WTC11 (cell line): ENCODE results near the gene NSD1. TPM values are rescaled to one million over a fixed set of nuclear protein-coding genes. Genes with fewer than 3 reads are reported as not detected.

Source experiments
- ATAC-seq: fragments of 200-7000 bp; cut with Tn5 transposase; 2 replicates; pipeline ENCODE4 v1.10.0; 2021; ENCODE audit warnings: mild to moderate bottlenecking, moderate library complexity
- CTCF ChIA-PET: fragments of 300-600 bp; sonication (Branson Sonifier 250); formaldehyde crosslinking; loops from one replicate; lab custom pipeline; 2021; ENCODE audit warnings: antibody characterized with exemption; lab: Charles Lee
- POLR2A ChIA-PET: fragments of 350-600 bp; sonication (Branson Sonifier 250); formaldehyde crosslinking; loops from one replicate; lab custom pipeline; 2021; ENCODE audit warnings: antibody characterized with exemption; lab: Charles Lee
- DNase-seq: peaks from one replicate; pipeline ENCODE4 v3.0.0; 2021; ENCODE audit warnings: low spot score
- H3K27ac Mint-ChIP-seq: 2 replicates; pipeline ENCODE4 v1.8.0; 2021; ENCODE audit warnings: mixed read lengths
- H3K27me3 Mint-ChIP-seq: 2 replicates; pipeline ENCODE4 v1.8.0; 2021; ENCODE audit warnings: low read depth, mild to moderate bottlenecking, moderate library complexity, mixed read lengths
- H3K36me3 Mint-ChIP-seq: 2 replicates; pipeline ENCODE4 v1.8.0; 2021; ENCODE audit warnings: mixed read lengths
- H3K4me1 Mint-ChIP-seq: 2 replicates; pipeline ENCODE4 v1.8.0; 2022; ENCODE audit warnings: mixed read lengths
- H3K4me3 Mint-ChIP-seq: 2 replicates; pipeline ENCODE4 v1.8.0; 2021; ENCODE audit warnings: mild to moderate bottlenecking, moderate library complexity, mixed read lengths
- H3K9me3 Mint-ChIP-seq: 2 replicates; pipeline ENCODE4 v1.8.0; 2021; ENCODE audit warnings: mixed read lengths
- ATF1 ChIP-seq: sonication (generic); formaldehyde crosslinking; IDR thresholded peaks from 2 replicates; pipeline ENCODE4 v1.8.1; 2023; ENCODE audit warnings: mild to moderate bottlenecking, moderate library complexity, missing genetic modification reagents
- ELF4 ChIP-seq: sonication (generic); formaldehyde crosslinking; IDR thresholded peaks from 2 replicates; pipeline ENCODE4 v1.8.1; 2022; ENCODE audit warnings: low read depth, mild to moderate bottlenecking, moderate library complexity, missing genetic modification reagents
- GTF2I ChIP-seq: fragments of 250-450 bp; sonication (Bioruptor Pico); conservative IDR thresholded peaks from 2 replicates; pipeline ENCODE4 v1.4.0; 2021; ENCODE audit warnings: mild to moderate bottlenecking
- HMGA2 ChIP-seq: fragments of 250-450 bp; sonication (Bioruptor Pico); IDR thresholded peaks from 2 replicates; pipeline ENCODE4 v1.4.0; 2021; ENCODE audit warnings: mild to moderate bottlenecking, moderate library complexity
- MAX ChIP-seq: sonication (generic); formaldehyde crosslinking; IDR thresholded peaks from 2 replicates; pipeline ENCODE4 v1.8.0; 2022; ENCODE audit warnings: mild to moderate bottlenecking, missing genetic modification reagents
- OVOL2 ChIP-seq: fragments of 250-450 bp; sonication (Bioruptor Pico); IDR thresholded peaks from 2 replicates; pipeline ENCODE4 v1.9.0; 2021; ENCODE audit warnings: mild to moderate bottlenecking, borderline replicate concordance
- PREB ChIP-seq: sonication (generic); formaldehyde crosslinking; IDR thresholded peaks from 2 replicates; pipeline ENCODE4 v1.8.1; 2022; ENCODE audit warnings: mild to moderate bottlenecking, missing genetic modification reagents, moderate library complexity, borderline replicate concordance
- TP53 ChIP-seq: sonication (generic); formaldehyde crosslinking; IDR thresholded peaks from 2 replicates; pipeline ENCODE4 v1.8.1; 2023; ENCODE audit warnings: mild to moderate bottlenecking, missing genetic modification reagents
- ZNF121 ChIP-seq: sonication (generic); formaldehyde crosslinking; IDR thresholded peaks from 2 replicates; pipeline ENCODE4 v1.8.0; 2023; ENCODE audit warnings: missing genetic modification reagents
- ZNF263 ChIP-seq: sonication (generic); formaldehyde crosslinking; IDR thresholded peaks from 2 replicates; pipeline ENCODE4 v1.8.1; 2022; ENCODE audit warnings: low read depth, mild to moderate bottlenecking, moderate library complexity, missing genetic modification reagents
- ZNF281 ChIP-seq: sonication (generic); formaldehyde crosslinking; IDR thresholded peaks from 2 replicates; pipeline ENCODE4 v1.8.0; 2023; ENCODE audit warnings: mild to moderate bottlenecking, missing genetic modification reagents
- ZNF396 ChIP-seq: fragments of 250-450 bp; sonication (Bioruptor Pico); IDR thresholded peaks from 2 replicates; pipeline ENCODE4 v1.8.0; 2021; ENCODE audit warnings: mild to moderate bottlenecking, moderate library complexity, borderline replicate concordance
- ZNF416 ChIP-seq: fragments of 250-450 bp; sonication (Bioruptor Pico); IDR thresholded peaks from 2 replicates; pipeline ENCODE4 v1.9.0; 2021; ENCODE audit warnings: mild to moderate bottlenecking, inconsistent platforms
- total RNA-seq: library from RNA; stranded (reverse); gene quantifications from 3 replicates; pipeline ENCODE4 v1.2.3, GENCODE V29; 2021
- TF ChIP-seq, protein P1 (sequence below): fragments of 250-450 bp; sonication (Bioruptor Pico); IDR thresholded peaks from 2 replicates; pipeline ENCODE4 v1.9.0; 2021; ENCODE audit warnings: moderate library complexity, mild to moderate bottlenecking, inconsistent platforms, borderline replicate concordance
- TF ChIP-seq, protein P2 (sequence below): sonication (generic); formaldehyde crosslinking; IDR thresholded peaks from 2 replicates; pipeline ENCODE4 v1.8.1; 2023; ENCODE audit warnings: mild to moderate bottlenecking, missing genetic modification reagents
- TF ChIP-seq, protein P3 (sequence below): fragments of 250-450 bp; sonication (Bioruptor Pico); conservative IDR thresholded peaks from 2 replicates; pipeline ENCODE4 v1.9.0; 2021; ENCODE audit warnings: mild to moderate bottlenecking
- TF ChIP-seq, protein P4 (sequence below): fragments of 250-450 bp; sonication (Bioruptor Pico); IDR thresholded peaks from 2 replicates; pipeline ENCODE4 v1.9.0; 2021; ENCODE audit warnings: mild to moderate bottlenecking, borderline replicate concordance

NSD1 gene
- total RNA-seq, 1 experiment from 2014 or later = 148 TPM

DNA sequence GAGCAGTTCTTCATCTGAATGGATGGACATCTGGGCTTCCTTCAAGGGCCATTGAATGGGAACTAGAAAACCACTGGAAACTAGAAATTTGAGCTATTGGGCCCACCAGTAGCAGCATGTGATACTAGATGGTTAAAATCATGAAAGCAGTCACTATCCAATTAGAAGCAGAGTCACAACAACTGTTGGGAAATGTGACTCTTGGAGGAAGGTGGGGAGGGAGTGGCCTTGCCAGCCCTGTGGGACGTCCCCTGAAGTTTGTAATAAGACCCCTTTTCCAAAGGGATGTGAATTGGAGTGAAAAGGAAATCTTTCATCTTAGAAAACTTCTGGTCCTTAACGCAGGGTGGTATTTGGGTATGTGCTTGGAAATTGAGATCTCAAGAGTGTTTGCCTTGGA lies 164.3 kb downstream of the NSD1 start:
- no peak for DNase-seq
- Mint-ChIP-seq H3K36me3 (peaks cover 32% of the 10 kb centered on the region), H3K4me1 (peaks cover 41% of the 10 kb centered on the region), H3K4me3 (no peak overlapping the region), H3K27ac (peak overlapping the region; percentile 41; the same call in 1 of the 2 replicates), H3K27me3 (no peaks in the 10 kb centered on the region), H3K9me3 (no peaks in the 10 kb centered on the region)
- ATAC-seq = no peak
- ChIA-PET POLR2A (no interaction called here), CTCF (interaction anchor here (1.3 to 4.7 kb wide), 3 partner anchors 11 to 186 kb away, joined by 4 to 36 read pairs (median 9); no protein-coding TSS in a partner anchor)
- TF ChIP-seq HMGA2 (CRISPR knock-in tag) (no peak), ZNF121 (no peak), GTF2I (CRISPR knock-in tag) (no peak), ZNF416 (CRISPR knock-in tag) (no peak), ZNF263 (CRISPR knock-in tag) (no peak), ZNF396 (CRISPR knock-in tag) (no peak), OVOL2 (CRISPR knock-in tag) (no peak)
- TF ChIP-seq, protein P1, sequence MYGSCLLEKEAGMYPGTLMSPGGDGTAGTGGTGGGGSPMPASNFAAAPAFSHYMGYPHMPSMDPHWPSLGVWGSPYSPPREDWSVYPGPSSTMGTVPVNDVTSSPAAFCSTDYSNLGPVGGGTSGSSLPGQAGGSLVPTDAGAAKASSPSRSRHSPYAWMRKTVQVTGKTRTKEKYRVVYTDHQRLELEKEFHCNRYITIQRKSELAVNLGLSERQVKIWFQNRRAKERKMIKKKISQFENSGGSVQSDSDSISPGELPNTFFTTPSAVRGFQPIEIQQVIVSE (CRISPR knock-in tag) = no peak
- TF ChIP-seq, protein P2, sequence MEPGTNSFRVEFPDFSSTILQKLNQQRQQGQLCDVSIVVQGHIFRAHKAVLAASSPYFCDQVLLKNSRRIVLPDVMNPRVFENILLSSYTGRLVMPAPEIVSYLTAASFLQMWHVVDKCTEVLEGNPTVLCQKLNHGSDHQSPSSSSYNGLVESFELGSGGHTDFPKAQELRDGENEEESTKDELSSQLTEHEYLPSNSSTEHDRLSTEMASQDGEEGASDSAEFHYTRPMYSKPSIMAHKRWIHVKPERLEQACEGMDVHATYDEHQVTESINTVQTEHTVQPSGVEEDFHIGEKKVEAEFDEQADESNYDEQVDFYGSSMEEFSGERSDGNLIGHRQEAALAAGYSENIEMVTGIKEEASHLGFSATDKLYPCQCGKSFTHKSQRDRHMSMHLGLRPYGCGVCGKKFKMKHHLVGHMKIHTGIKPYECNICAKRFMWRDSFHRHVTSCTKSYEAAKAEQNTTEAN (CRISPR knock-in tag) = no peak

DNA sequence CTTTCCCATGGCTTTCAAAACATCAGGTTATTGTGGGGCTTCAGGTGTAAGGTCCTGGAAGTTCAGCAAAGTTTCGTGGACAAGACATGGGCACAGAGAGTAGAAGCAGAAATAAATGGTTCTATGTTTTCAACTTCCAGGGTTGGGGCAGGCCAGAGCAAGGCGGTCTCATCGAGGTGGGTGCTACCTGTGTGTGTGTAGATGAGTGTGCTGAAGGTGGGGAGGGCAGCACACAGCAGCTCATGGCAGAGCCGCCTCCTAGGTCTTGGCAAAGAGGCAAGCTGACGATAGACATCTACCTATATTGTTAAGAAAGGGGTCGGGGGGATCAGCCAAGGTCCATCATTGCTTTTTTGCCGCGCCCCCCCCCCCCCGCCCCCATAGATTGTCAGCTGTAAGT lies 166.1 kb downstream of the NSD1 start:
- no peaks in the 10 kb centered on the region for H3K9me3 Mint-ChIP-seq
- ATAC-seq (no peak), DNase-seq (no peak)
- ChIA-PET POLR2A (no interaction called here), CTCF (interaction anchor here (0.6 to 4.7 kb wide), 5 partner anchors 10 to 188 kb away, joined by 3 to 36 read pairs (median 4); partner anchors contain the start of gene MXD3)
- H3K4me1 Mint-ChIP-seq = peaks cover 49% of the 10 kb centered on the region
- H3K36me3 Mint-ChIP-seq = peaks cover 19% of the 10 kb centered on the region
- peak overlapping the region; percentile 78 for H3K27ac Mint-ChIP-seq
- no peaks in the 10 kb centered on the region for H3K27me3 Mint-ChIP-seq
- TF ChIP-seq MAX (CRISPR knock-in tag) (no peak), ATF1 (CRISPR knock-in tag) (no peak), PREB (CRISPR knock-in tag) (no peak), ZNF281 (CRISPR knock-in tag) (no peak), ELF4 (CRISPR knock-in tag) (no peak), TP53 (CRISPR knock-in tag) (no peak)
- TF ChIP-seq, protein P3, sequence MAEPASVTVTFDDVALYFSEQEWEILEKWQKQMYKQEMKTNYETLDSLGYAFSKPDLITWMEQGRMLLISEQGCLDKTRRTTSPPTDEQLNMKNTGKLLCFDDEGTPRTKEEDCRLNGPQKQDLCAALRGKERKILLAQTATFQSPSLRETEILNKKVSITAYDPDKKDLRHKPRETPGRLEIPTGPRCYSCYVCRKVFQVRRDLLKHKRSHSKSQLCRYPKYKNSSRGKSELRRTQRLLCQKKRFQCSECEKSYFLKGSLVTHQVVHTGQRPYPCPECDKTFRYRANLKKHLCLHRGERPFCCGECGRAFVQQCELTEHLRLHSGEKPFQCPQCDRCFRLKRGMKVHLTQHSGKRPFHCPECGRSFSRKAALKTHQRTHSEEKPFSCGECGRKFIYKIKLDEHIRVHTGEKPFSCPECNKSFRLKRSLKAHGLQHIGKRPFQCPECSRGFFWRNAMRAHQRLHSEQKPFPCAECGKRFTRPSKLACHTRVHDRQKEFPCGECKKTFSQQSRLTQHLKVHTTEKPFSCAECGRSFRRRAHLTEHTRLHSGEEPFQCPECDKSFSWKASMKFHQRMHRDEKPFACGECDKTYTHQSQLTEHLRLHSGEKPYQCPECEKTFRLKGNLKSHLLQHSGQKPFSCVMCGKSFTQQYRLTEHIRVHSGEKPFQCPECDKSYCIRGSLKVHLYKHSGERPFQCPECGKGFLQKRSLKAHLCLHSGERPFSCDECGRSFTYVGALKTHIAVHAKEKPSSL (CRISPR knock-in tag) = no peak
- TF ChIP-seq, protein P4, sequence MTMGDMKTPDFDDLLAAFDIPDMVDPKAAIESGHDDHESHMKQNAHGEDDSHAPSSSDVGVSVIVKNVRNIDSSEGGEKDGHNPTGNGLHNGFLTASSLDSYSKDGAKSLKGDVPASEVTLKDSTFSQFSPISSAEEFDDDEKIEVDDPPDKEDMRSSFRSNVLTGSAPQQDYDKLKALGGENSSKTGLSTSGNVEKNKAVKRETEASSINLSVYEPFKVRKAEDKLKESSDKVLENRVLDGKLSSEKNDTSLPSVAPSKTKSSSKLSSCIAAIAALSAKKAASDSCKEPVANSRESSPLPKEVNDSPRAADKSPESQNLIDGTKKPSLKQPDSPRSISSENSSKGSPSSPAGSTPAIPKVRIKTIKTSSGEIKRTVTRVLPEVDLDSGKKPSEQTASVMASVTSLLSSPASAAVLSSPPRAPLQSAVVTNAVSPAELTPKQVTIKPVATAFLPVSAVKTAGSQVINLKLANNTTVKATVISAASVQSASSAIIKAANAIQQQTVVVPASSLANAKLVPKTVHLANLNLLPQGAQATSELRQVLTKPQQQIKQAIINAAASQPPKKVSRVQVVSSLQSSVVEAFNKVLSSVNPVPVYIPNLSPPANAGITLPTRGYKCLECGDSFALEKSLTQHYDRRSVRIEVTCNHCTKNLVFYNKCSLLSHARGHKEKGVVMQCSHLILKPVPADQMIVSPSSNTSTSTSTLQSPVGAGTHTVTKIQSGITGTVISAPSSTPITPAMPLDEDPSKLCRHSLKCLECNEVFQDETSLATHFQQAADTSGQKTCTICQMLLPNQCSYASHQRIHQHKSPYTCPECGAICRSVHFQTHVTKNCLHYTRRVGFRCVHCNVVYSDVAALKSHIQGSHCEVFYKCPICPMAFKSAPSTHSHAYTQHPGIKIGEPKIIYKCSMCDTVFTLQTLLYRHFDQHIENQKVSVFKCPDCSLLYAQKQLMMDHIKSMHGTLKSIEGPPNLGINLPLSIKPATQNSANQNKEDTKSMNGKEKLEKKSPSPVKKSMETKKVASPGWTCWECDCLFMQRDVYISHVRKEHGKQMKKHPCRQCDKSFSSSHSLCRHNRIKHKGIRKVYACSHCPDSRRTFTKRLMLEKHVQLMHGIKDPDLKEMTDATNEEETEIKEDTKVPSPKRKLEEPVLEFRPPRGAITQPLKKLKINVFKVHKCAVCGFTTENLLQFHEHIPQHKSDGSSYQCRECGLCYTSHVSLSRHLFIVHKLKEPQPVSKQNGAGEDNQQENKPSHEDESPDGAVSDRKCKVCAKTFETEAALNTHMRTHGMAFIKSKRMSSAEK = no peak
- H3K4me3 Mint-ChIP-seq = no peak overlapping the region
